Stimulated activated CD4-positive, alpha-beta T cell treated with anti-CD3 and anti-CD28 coated beads, TNF-alpha, amount 100 ng/mL, for 48 hours (primary cell): ENCODE data around the gene EIF6.

Experiments
- DNase-seq, 3 donors: peaks; one replicate each; pipeline ENCODE4 v3.0.0-alpha.2; 2020; ENCODE audit warnings: low read depth in 3 of 3

EIF6 gene

DNA sequence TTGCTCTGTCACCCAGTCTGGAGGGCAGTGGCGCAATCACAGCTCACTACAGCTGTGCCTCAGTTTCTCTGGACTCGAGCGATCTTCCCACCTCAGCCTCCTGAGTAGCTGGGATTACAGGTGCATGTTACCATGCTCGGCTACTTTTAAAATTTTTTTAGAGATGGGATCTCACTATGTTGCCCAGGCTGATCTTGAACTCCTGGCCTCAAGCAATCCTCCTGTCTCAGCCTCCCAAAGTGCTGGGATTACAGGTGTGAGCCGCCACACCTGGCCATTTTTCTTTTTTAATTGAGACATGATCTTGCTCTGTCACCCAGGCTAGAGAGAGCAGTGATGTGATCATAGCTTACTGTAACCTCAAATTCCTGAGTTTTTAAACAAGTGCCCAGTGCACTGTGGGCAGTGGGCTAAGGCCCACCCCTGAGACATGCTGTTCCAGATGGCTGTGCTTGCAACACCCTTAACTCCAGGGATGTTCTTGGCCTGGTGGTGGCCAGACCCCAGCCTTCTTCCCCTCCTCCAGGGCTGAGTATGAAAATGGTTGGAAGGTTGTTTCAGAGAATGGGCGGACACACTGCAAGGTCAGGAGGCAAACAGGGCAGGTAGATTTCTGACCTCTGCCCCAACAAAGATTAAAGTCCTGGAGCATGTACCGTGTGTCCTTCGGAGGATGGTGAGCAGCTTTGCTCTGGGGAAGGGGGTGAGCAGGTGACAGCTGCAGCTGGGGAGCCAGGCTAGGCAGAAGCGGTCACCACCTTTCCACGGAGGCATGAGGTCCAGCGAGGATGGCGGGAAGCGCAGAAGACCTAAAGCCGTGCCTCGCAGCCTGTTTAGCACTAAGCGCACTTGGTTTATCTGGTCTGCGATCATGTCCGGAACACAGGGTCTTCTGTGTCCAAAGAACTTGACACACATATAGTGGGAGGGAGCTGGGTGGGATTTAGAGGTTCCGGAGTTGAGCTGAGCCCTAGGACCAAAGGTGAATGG lies 9.0 kb upstream of the EIF6 start:
- no peak for DNase-seq

- no peak for DNase-seq
Measured at GRCh38 chr20:35292504-35293285, 8.1 kb upstream of the EIF6 start.

GRCh38 chr20:35291654-35292503 lies 7.3 kb upstream of the EIF6 start, which contains the start of gene FAM83C:
TSS of gene FAM83C (minus strand) at chr20:35292425. CDS start at chr20:35292304, 121 bp downstream.
- DNase-seq = no peak

DNA sequence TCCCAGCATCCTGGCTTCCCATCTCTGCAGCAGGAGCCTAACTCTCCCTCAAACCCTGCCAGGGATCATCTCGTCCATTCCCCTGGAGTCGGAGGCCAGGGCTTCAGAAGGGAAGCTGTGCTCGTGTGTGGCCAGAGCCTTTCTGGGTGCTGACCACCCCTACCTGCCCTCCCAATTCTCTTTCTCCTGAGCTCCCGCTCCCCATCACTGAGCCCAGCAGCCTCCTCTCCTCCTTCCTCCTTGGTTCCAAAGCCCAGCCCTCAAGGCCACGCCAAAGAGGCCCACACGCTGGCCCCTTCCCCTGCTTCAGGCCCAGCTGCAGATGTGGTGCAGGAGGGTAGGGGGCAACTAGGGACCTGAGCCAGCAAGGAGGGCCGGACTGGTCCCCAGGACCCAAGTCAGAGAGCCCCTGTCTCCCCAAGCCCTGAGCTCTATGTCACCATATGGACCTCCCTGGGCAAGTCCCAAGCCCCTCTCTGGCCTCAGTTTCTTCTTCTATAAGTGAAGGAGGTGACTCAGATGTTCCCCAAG lies 6.4 kb upstream of the EIF6 start:
- DNase-seq = no peak

- DNase-seq = no peak
Measured at GRCh38 chr20:35290186-35290886, 5.8 kb upstream of the EIF6 start.

DNA sequence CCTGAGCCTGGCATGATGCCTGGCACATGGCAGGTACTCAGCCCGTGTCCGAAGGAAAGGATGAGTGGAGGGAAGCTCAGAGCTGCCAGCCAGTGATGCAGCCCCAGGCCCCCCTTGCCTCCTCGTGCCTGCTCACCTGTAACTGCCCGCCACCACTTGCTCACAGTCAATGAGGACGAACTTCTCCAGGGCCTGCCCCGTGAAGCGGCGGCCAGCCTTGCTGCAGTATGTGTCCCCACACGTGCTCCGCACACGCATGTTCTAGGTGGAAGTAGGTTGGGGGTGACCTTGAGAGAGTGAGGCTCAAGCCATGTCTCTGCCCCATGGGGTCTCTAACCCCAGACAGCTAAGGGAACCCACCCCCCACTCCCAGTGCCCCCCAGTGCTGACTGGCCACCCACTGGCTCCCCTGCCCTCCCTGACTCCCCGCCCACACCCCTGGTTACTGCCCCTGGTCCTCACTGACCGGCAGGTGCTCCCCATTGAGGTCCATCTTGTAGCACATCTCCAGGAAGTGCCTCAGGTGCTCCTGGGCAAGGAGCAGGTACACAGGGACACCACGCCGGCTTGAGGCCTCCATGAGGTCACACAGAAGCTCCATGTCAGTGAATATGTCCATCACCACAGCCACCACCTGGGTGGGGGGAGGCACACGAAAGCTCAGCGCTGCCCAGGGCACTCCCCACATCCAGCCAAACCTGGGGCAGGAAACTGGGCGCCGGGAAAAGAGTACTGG lies 3.9 kb upstream of the EIF6 start:
- DNase-seq = no peak

- no peak for DNase-seq
Measured at GRCh38 chr20:35287509-35288324, 3.1 kb upstream of the EIF6 start.

DNA sequence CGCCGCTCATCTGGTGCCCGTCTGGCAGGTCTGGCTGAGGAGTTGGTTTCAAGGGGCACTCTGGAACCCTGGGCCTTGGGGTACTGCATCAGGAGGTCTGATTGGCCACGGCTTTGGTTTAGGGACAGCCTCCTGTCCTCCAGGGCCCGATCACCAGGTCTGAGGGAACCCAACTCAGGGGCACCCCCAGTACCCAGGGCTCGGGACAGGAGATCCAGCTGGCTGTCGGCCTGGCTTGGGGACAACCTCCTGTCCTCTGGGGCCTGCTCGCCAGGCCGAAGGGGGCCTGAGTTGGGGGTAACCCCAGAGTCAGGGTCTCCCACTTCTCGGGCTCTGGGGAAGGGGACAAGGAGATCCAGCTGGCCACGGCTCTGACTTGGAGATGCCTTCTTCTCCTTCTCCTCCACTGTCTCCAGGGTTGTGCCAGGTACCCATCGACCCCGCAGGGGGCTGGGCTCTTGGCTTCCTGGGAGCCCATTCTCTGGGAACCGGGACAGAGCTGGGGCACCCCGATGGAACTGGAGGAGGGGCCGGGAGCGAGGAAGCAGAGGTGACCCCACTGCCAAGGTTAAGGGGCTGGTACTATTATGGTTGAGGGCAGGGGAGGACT lies 2.4 kb upstream of the EIF6 start:
- no peak for DNase-seq

GRCh38 chr20:35286077-35286898 lies 1.7 kb upstream of the EIF6 start:
- DNase-seq = no peak

- DNase-seq = no peak
Measured at GRCh38 chr20:35285806-35286076, 1.2 kb upstream of the EIF6 start.

GRCh38 chr20:35284992-35285805 lies 627 bp upstream of the EIF6 start:
- no peak for DNase-seq

GRCh38 chr20:35283441-35284266 lies 918 bp downstream of the EIF6 start:
- DNase-seq = no peak

DNA sequence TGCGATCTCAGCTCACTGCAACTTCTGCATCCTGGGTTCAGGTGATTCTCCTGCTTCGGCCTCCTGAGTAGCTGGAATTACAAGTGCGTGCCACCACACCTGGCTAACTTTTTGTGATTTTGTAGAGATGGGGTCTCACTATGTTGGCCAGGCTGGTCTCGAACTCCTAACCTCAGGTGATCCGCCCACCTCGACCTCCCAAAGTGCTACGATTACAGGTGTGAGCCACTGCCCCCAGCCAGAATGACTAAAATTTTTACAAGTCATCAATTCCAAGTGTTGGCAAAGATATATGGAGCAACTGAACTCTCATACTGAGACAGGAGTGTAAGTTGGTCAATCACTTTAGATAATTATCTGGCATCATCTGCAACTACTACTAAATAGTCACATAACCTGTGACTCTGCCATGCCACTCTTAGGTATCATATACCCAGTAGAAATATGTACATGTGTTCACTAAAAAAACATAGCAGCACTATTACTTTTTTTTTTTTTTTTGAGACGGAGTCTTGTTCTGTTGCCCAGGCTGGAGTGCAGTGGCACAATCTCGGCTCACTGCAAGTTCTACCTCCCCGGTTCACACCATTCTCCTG lies 3.0 kb downstream of the EIF6 start:
- DNase-seq = no peak

DNA sequence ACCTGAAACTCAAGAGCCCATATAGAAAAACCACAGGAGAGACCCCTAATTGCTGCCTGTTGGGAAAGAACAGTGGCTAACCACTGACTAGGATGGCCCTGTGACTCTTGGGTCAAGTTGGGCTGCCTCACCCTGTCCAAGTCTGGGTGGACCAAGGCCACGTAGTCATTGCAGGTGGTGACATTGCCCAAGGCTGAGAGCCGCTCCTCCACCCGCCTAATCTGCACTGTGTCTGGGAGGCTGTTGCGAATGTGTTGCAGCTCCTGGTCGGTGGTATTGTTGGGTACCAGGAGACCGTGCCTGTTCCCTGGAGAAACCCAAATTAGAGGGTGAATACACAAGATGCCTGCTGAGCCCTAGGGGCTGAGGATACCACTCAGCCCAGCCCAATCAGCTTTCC lies 4.0 kb downstream of the EIF6 start:
- DNase-seq = no peak

DNA sequence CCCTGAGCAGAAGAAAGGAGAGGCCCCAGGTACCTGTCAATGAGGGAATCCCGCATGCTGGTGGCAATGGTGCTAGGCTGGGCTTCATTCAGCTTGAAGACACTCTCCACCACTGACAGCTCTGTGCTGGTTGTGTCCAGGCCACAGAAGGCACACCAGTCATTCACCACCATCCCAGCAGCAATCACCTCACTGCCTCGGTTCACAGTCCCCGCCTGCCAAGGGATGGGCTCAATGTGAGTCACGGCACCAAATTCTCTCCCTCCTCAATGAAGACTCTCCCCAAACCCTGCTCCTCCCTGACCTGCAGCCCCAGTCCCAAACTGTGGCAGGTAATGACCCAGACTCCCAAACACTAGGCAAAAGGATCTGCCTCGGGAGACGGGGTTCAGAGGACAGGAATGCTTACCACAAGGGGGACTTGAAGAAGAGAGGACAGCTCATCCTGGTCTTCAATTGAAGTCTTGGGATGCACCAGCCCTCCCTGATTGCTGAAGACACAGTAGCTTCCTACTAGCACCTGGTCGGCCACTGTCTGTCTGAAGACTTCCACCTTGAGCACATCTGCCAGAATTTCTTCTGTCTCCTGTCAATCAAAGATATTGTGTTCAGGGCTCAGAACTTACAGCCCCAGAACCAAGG lies 4.9 kb downstream of the EIF6 start:
- no peak for DNase-seq

GRCh38 chr20:35279040-35279439 lies 5.5 kb downstream of the EIF6 start:
- no peak for DNase-seq
